GM21381 (cell line): ENCODE measurements around the gene BSDC1.
"Not testable (repeated sequence)": the region's sequence is repeated elsewhere in the genome, so short reads cannot be mapped to it uniquely, and the experiment has no call there.

ENCODE experiments used
- ATAC-seq: cut with Tn5 transposase; IDR thresholded peaks from one replicate; pipeline ENCODE4 v1.9.1; 2021; ENCODE audit warnings: mild to moderate bottlenecking, moderate library complexity; ENCODE audit not compliant: unreplicated experiment

BSDC1 gene

GRCh38 chr1:32394141-32394889 lies at the start of gene BSDC1:
BSDC1 (minus strand) TSS chr1:32394441; CDS start chr1:32394414, 27 bp downstream.
- peak; percentile 96 for ATAC-seq

- ATAC-seq, result not testable (repeated sequence)
These were observed 47.2 kb upstream of the BSDC1 start for GRCh38 chr1:32441467-32441866.

- not testable (repeated sequence) for ATAC-seq
These were observed 44.5 kb upstream of the BSDC1 start for GRCh38 chr1:32438777-32439176.

GRCh38 chr1:32438136-32438535 lies 43.9 kb upstream of the BSDC1 start:
- ATAC-seq, result no peak

- ATAC-seq, result no peak
These were observed 37.6 kb upstream of the BSDC1 start for GRCh38 chr1:32431736-32432400.

- no peak for ATAC-seq
These were observed 33.2 kb upstream of the BSDC1 start for GRCh38 chr1:32427264-32427963.

- no peak for ATAC-seq
These were observed 32.4 kb upstream of the BSDC1 start for GRCh38 chr1:32426489-32427255.

- ATAC-seq, result no peak
These were observed 27.5 kb upstream of the BSDC1 start for GRCh38 chr1:32421775-32422174.

- ATAC-seq, result no peak
These were observed 20.1 kb upstream of the BSDC1 start for GRCh38 chr1:32414186-32414886.

- no peak for ATAC-seq
These were observed 19.4 kb upstream of the BSDC1 start for GRCh38 chr1:32413507-32414185.

- ATAC-seq, result no peak
These were observed 17.0 kb upstream of the BSDC1 start for GRCh38 chr1:32411261-32411660.

- no peak for ATAC-seq
These were observed 12.4 kb upstream of the BSDC1 start for GRCh38 chr1:32406629-32407111.

- ATAC-seq, result no peak
These were observed 11.6 kb upstream of the BSDC1 start for GRCh38 chr1:32405672-32406467.

GRCh38 chr1:32404946-32405345 lies 10.7 kb upstream of the BSDC1 start:
- ATAC-seq, result no peak

- no peak for ATAC-seq
These were observed 6.8 kb upstream of the BSDC1 start for GRCh38 chr1:32400876-32401631.

GRCh38 chr1:32399843-32400242 lies 5.6 kb upstream of the BSDC1 start:
- no peak for ATAC-seq

- ATAC-seq, result no peak
These were observed 4.2 kb upstream of the BSDC1 start for GRCh38 chr1:32398401-32398800.

- ATAC-seq, result not testable (repeated sequence)
These were observed 2.3 kb upstream of the BSDC1 start for GRCh38 chr1:32396524-32396923.
